ENCODE data around the gene C3orf52.

The C3orf52 gene

GRCh38 chr3:112127522-112128494 is 41.6 kb downstream of the C3orf52 start:
- no peak overlapping the region for H3K4me3 ChIP-seq (ENCODE audit: low read depth, low read length)
- no peak for TF ChIP-seq CTCF (IDR thresholded peaks at IDR 0.05; ENCODE audit: low read depth, low read length)

- H3K4me3 ChIP-seq (ENCODE audit: low read depth, low read length): no peak overlapping the region
- no peak for TF ChIP-seq CTCF (IDR thresholded peaks at IDR 0.05; ENCODE audit: low read depth, low read length)
Observed at GRCh38 chr3:112128843-112129727, 42.9 kb downstream of the C3orf52 start.

DNA sequence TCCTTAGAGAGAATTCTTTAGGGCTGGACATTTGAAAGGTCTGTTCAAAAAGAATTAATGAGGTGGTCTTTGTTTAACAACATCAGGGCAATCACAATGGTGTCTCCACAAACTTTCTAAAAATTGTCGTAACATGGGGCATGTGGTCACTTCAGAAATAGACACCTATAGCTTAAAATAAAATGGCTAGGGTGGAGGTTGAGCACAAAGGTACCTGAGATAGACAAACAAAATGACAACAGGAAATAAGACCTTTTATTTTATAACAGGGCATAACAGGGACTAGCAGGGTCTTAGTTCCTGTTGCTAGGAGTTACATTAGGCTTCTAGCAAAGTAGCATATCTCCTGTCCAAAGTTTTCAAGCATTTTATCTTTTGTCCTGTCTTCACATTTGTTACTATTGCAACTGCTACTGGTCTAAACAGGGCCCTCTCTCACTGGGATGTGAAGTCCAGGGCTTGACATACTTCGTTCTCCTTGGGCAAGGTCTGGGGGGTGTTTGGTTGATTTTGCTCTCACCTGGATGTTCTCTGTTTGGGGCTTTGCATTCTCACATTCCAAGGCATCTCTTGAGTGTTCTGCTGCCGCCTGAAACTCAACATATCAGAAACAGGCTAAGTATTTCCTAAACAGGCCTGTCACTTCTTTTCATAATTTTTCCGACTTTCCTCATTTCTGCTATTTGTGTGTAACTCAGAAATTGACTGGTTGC is 43.9 kb downstream of the C3orf52 start:
- TF ChIP-seq CTCF (IDR thresholded peaks at IDR 0.05; ENCODE audit: low read depth, low read length): no peak
- no peak overlapping the region for H3K4me3 ChIP-seq (ENCODE audit: low read depth, low read length)

DNA sequence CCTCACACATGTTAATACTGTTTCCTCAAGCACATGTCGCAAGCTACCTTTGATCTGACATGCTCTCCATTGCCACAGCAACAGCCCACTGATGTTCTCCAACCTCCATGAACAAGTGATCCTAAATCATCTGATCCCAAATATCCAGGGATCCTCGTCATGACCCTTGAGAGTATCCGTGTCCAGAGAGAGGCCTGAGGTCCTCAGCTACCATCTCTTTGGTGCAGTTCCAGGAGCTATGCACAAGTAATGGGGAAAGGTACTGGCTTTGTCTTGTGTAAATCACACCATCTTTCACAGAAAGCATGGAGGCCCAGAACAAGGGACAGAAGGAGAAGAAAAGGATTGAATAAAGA is 44.4 kb downstream of the C3orf52 start:
- no peak overlapping the region for H3K4me3 ChIP-seq (ENCODE audit: low read depth, low read length)
- no peak for TF ChIP-seq CTCF (IDR thresholded peaks at IDR 0.05; ENCODE audit: low read depth, low read length)

- H3K4me3 ChIP-seq (ENCODE audit: low read depth, low read length): no peak overlapping the region
- TF ChIP-seq CTCF (IDR thresholded peaks at IDR 0.05; ENCODE audit: low read depth, low read length): no peak
Observed at GRCh38 chr3:112131111-112131510, 44.9 kb downstream of the C3orf52 start.

DNA sequence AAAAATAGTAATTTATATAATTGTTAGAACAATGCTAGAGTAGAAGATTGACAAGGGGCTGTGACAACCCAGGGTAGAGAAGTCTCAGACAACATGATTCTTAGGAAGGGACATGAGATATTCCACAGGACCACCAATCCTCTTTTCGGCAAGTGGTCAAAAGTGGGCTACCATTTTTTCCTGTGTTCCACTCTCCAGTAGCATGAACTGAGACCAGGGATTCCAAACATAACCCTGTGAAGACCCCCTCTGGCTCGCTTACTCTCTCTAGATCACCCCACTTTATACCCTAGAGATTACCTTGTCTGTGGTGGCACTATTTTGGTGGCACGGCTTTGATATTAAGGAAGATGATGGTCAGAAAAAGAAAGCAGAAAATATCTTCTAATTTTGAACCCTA is 45.9 kb downstream of the C3orf52 start:
- H3K4me3 ChIP-seq (ENCODE audit: low read depth, low read length): no peak overlapping the region

More for the DNA sequence above, 45.9 kb downstream of the C3orf52 start:
- TF ChIP-seq CTCF (IDR thresholded peaks at IDR 0.05; ENCODE audit: low read depth, low read length): no peak
